Stimulated activated CD8-positive, alpha-beta memory T cell treated with anti-CD3 and anti-CD28 coated beads, Interleukin-2, amount 100 ng/mL, for 48 hours (primary cell): ENCODE data around the gene RNF32.
"Not testable (repeated sequence)": the region's sequence is repeated elsewhere in the genome, so short reads cannot be mapped to it uniquely, and the experiment has no call there.

Experiments used
- DNase-seq, 2 donors: peaks; one replicate each; pipeline ENCODE4 v3.0.0-alpha.2; 2020; ENCODE audit warnings: low read depth in 2 of 2

The RNF32 gene

GRCh38 chr7:156675721-156676120, 35.1 kb downstream of the RNF32 start:
- DNase-seq = no peak

- DNase-seq = no peak
Measured at GRCh38 chr7:156676263-156676662, 35.7 kb downstream of the RNF32 start.

GRCh38 chr7:156677374-156678054, 36.9 kb downstream of the RNF32 start:
- no peak for DNase-seq

- DNase-seq = no peak
Measured at GRCh38 chr7:156680281-156680680, 39.7 kb downstream of the RNF32 start.

GRCh38 chr7:156682928-156683327, 42.4 kb downstream of the RNF32 start:
- no peak for DNase-seq

GRCh38 chr7:156684251-156684650, 43.7 kb downstream of the RNF32 start:
- no peak for DNase-seq

GRCh38 chr7:156684661-156685060, 44.1 kb downstream of the RNF32 start:
- DNase-seq = no peak

- no peak for DNase-seq
Measured at GRCh38 chr7:156691764-156692163, 51.2 kb downstream of the RNF32 start.

- DNase-seq = no peak
Measured at GRCh38 chr7:156692849-156693248, 52.3 kb downstream of the RNF32 start.

GRCh38 chr7:156693627-156694026, 53.1 kb downstream of the RNF32 start:
- DNase-seq = no peak

- not testable (repeated sequence) for DNase-seq
Measured at GRCh38 chr7:156697283-156697682, 56.7 kb downstream of the RNF32 start.

GRCh38 chr7:156698512-156698911, 57.9 kb downstream of the RNF32 start:
- not testable (repeated sequence) for DNase-seq

GRCh38 chr7:156701787-156702186, 61.2 kb downstream of the RNF32 start:
- DNase-seq = not testable (repeated sequence)

- DNase-seq = no peak
Measured at GRCh38 chr7:156702399-156702798, 61.8 kb downstream of the RNF32 start.

GRCh38 chr7:156703209-156703608, 62.6 kb downstream of the RNF32 start:
- no peak for DNase-seq

GRCh38 chr7:156703773-156704482, 63.4 kb downstream of the RNF32 start:
- no peak for DNase-seq

GRCh38 chr7:156722043-156722826, 81.7 kb downstream of the RNF32 start:
- DNase-seq = no peak

GRCh38 chr7:156725073-156725472, 84.5 kb downstream of the RNF32 start:
- no peak for DNase-seq

- no peak for DNase-seq
Measured at GRCh38 chr7:156725936-156726335, 85.4 kb downstream of the RNF32 start.
